Fibroblast of mammary gland (primary cell): ENCODE measurements around the gene PRKG1.

Source experiments
- DNase-seq: peaks from one replicate; pipeline ENCODE4 v3.0.0-alpha.2; 2010; ENCODE audit warnings: low read depth
- H3K4me3 ChIP-seq: 2 replicates; pipeline ENCODE4 v1.5.1; 2011; ENCODE audit warnings: low read depth, mild to moderate bottlenecking, low read length, moderate library complexity; ENCODE audit not compliant: control insufficient read depth
- TF ChIP-seq, protein P1 (sequence below): conservative IDR thresholded peaks from 2 replicates; pipeline ENCODE4 v1.5.1; 2011; ENCODE audit warnings: low read depth, low read length, inconsistent platforms; ENCODE audit not compliant: control insufficient read depth, insufficient read depth

PRKG1 gene

DNA sequence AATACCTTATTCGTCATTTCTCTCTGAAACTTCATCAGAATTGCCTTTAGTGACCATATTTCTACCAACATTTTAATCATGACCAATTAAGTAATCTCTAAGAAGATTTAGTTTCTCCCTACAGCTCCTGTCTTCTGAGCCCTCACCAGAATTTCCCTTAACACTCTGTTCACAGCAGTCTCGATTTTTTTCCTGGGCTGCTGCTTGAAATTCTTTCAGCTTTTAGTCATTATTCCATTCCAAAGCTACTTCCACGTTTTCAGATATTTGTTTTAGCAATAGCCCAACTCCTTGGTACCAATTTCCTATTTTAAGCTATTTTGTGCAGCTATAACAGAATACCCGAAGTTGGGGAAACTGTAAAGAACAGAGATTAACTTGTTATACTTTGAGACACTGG is 1047.4 kb downstream of the PRKG1 start:
- TF ChIP-seq, protein P1, sequence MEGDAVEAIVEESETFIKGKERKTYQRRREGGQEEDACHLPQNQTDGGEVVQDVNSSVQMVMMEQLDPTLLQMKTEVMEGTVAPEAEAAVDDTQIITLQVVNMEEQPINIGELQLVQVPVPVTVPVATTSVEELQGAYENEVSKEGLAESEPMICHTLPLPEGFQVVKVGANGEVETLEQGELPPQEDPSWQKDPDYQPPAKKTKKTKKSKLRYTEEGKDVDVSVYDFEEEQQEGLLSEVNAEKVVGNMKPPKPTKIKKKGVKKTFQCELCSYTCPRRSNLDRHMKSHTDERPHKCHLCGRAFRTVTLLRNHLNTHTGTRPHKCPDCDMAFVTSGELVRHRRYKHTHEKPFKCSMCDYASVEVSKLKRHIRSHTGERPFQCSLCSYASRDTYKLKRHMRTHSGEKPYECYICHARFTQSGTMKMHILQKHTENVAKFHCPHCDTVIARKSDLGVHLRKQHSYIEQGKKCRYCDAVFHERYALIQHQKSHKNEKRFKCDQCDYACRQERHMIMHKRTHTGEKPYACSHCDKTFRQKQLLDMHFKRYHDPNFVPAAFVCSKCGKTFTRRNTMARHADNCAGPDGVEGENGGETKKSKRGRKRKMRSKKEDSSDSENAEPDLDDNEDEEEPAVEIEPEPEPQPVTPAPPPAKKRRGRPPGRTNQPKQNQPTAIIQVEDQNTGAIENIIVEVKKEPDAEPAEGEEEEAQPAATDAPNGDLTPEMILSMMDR, result no peak
- DNase-seq, result no peak

DNA sequence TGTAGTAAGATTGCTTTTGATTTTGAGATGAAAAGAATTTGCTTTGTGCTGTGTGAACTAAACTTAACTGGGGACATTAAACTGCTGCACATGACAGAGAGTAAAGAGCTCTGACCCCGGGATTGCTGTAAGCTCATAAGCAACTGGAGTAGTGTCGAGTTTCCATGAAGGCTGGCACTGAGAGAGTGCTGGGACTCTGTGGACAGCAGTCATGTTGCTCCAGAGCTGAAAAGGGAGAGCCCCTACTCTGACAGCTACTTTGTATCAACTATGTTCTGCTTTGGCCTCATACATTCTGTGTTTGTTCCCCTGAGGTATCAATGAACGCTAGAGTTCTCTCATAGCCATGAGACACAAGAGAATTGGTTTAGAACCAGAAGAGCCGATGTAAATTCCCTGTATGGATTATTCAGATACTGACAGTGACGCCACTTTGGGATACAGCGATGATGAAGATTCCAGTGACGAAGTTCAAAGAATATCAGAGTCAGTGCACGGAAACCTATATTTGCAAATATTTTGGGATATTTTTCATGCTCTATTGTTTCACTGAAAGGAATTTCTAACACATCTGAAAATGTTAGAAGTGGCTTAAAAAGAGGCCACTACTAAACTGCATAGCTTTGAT is 1053.9 kb downstream of the PRKG1 start:
- no peak overlapping the region for H3K4me3 ChIP-seq
- TF ChIP-seq, protein P1, result no peak
- no peak for DNase-seq

More for the DNA sequence above, 1047.4 kb downstream of the PRKG1 start:
- H3K4me3 ChIP-seq, result no peak overlapping the region

DNA sequence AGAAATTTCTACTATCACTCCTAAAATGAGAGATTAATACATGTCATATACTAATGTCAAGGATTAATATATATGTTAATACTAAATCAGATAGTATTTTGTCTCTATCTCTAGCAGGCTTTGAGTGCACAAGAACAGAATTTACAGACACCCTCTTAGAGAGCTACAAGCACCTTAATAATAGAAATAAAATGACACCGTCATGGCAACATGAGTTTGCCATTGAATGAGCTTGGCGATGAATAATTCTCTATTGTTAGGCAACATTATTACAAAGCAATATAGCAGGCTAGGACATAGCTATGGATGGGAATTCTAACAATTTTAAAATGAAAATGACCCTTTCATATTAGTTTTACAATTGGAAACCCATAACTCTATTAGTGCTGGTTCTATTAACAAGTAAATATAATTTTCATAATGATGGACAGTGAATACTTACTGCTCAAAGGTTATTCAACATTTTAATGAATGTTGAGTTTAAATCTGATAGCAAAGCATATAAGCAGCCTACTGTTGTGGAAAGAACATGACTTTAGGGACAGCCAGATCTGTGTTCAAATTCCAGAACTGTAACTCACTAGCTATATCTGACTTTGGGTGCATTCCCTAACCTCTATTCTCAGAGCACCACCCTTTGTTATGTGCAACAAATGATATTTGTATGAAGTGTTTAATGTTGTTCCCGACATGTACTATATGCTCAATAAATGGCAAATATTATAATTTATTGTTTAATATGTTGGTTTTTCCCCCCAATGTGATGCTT is 1055.3 kb downstream of the PRKG1 start:
- H3K4me3 ChIP-seq, result no peak overlapping the region
- no peak for DNase-seq
- TF ChIP-seq, protein P1, result no peak

DNA sequence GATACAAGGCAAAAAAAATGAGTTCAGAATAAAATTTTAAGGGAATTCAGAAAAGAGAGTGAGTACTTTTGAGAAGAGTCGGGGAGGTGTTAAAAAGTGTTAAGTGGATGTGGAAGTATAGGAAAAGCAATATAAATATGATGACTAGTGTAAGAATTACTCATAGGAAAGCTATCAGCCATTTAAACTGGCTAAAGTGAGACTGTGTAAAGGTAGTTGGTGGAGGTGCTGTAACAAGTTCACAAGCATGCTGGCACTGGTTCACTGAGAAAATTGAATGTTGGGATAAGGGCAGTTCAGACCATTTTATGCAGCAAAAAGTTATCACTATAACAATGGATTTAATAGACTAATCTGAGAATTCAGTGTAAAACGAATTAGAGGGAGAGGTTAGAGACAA is 1060.8 kb downstream of the PRKG1 start:
- DNase-seq, result no peak
- no peak overlapping the region for H3K4me3 ChIP-seq
- TF ChIP-seq, protein P1, result no peak

DNA sequence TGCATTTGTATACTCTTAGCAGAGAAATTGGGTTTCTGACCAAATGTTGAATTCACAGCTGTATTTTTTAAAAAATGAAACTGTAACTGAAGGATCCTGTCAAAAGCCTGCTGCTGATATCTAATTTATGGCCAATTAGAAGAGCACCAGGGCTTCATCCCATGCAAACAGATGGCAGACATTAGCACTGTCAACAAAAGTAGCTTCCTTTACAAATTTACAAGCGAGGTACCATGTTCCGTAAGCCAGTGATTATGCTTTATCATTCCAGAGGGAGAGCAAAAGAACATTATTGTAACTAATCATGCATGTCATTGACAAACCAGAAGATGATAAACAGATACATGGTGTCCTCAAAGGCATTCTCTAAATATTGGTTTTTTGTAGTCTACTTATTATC is 1062.6 kb downstream of the PRKG1 start:
- TF ChIP-seq, protein P1, result no peak
- DNase-seq, result no peak
- H3K4me3 ChIP-seq, result no peak overlapping the region

DNA sequence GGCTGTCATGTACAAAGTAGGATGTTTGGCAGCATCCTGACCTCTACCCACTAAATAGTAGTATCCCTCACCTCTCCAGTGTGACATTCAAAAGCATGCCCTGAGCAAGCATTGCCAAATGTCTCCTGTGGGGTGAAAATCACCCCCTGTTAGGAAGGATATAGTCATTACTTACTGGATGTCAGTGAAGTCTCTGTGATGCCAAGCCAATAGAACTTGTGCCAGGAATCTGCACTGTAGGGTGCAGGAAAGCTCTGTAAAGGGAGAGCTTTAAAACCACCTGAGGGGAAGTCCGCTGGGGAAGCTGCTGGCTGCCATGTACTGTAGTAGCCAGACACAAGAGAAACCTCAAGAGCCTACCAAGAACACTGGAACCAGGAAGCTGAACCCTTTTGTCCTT is 1069.1 kb downstream of the PRKG1 start:
- no peak overlapping the region for H3K4me3 ChIP-seq
- TF ChIP-seq, protein P1, result no peak
- no peak for DNase-seq
